HL-60 (cell line): ENCODE data around the gene MMP24.

Source experiments
- DNase-seq, 2 experiments: peaks; one replicate each; pipeline ENCODE4 v3.0.0-alpha.2; 2010 to 2020; ENCODE audit warnings: low read depth in 1 of 2, low spot score in 1 of 2
- H3K27ac ChIP-seq: fragments of 250-450 bp; sonication (Bioruptor Pico); replicated peaks from 2 replicates; pipeline ENCODE4 v1.5.1; 2020; ENCODE audit warnings: mild to moderate bottlenecking, moderate library complexity
- H3K27me3 ChIP-seq: fragments of 250-450 bp; sonication (Bioruptor Pico); 2 replicates; pipeline ENCODE4 v1.5.1; 2021; ENCODE audit warnings: mild to moderate bottlenecking, moderate library complexity; ENCODE audit not compliant: insufficient read depth, poor library complexity, severe bottlenecking
- H3K4me3 ChIP-seq: replicated peaks from 2 replicates; pipeline ENCODE4 v1.5.1; 2011; ENCODE audit warnings: mild to moderate bottlenecking, control low read depth, low read length; ENCODE audit not compliant: insufficient read depth
- CTCF ChIP-seq: IDR thresholded peaks from one replicate; pipeline ENCODE4 v1.5.1; 2011; ENCODE audit warnings: low read length, control low read depth, inconsistent platforms; ENCODE audit not compliant: insufficient read depth
- GABPA ChIP-seq: IDR thresholded peaks from 2 replicates; pipeline ENCODE4 v1.6.1; 2012; ENCODE audit warnings: low read depth
- POLR2AphosphoS5 ChIP-seq: IDR thresholded peaks from 2 replicates; pipeline ENCODE4 v1.6.1; 2012; ENCODE audit warnings: low read depth
- REST ChIP-seq: IDR thresholded peaks from 2 replicates; pipeline ENCODE4 v1.6.1; 2012; ENCODE audit warnings: low read depth; ENCODE audit not compliant: insufficient replicate concordance
- SPI1 ChIP-seq: IDR thresholded peaks from 2 replicates; pipeline ENCODE4 v1.6.1; 2012; ENCODE audit warnings: low read depth, mild to moderate bottlenecking, borderline replicate concordance

The MMP24 gene

GRCh38 chr20:35240811-35241293, 14.4 kb downstream of the MMP24 start:
- Histone ChIP-seq H3K27me3 (no peaks in the 10 kb centered on the region), H3K27ac (no peak overlapping the region), H3K4me3 (no peak overlapping the region)
- DNase-seq = no peak
- TF ChIP-seq POLR2AphosphoS5 (no peak), GABPA (no peak), REST (no peak)

- no peaks in the 10 kb centered on the region for H3K27me3 ChIP-seq
Observed at GRCh38 chr20:35243317-35243716, 16.8 kb downstream of the MMP24 start.

GRCh38 chr20:35243986-35244385, 17.5 kb downstream of the MMP24 start:
- no peaks in the 10 kb centered on the region for H3K27me3 ChIP-seq
- TF ChIP-seq SPI1 (no peak), CTCF (no peak), GABPA (no peak), REST (no peak), POLR2AphosphoS5 (no peak)
- no peak overlapping the region for H3K27ac ChIP-seq
- DNase-seq = no peak
- no peak overlapping the region for H3K4me3 ChIP-seq

More at GRCh38 chr20:35243317-35243716, 16.8 kb downstream of the MMP24 start:
- TF ChIP-seq REST = no peak
- TF ChIP-seq GABPA = no peak
- no peak for TF ChIP-seq POLR2AphosphoS5
- no peak for TF ChIP-seq CTCF
- no peak for TF ChIP-seq SPI1
- Histone ChIP-seq H3K4me3 (no peak overlapping the region), H3K27ac (no peak overlapping the region)
- DNase-seq = no peak

GRCh38 chr20:35246723-35247122, 20.2 kb downstream of the MMP24 start:
- no peak for TF ChIP-seq REST
- TF ChIP-seq POLR2AphosphoS5 = no peak
- no peak for TF ChIP-seq SPI1
- TF ChIP-seq GABPA = no peak
- TF ChIP-seq CTCF = no peak

More at GRCh38 chr20:35246723-35247122, 20.2 kb downstream of the MMP24 start:
- DNase-seq = no peak
- H3K4me3 ChIP-seq = no peak overlapping the region
- no peaks in the 10 kb centered on the region for H3K27me3 ChIP-seq
- no peak overlapping the region for H3K27ac ChIP-seq
